IMR-90 (cell line): ENCODE results near the gene NLRC5. TPM values are rescaled to one million over a fixed set of nuclear protein-coding genes. Genes with fewer than 3 reads are reported as not detected.

Experiments
- ATAC-seq: fragments of 200-7000 bp; cut with Tn5 transposase; 2 replicates; pipeline ENCODE4 v1.9.1; 2020; ENCODE audit warnings: low read depth, mild to moderate bottlenecking, moderate library complexity
- BruUV-seq: library from RNA; stranded (reverse); fragments of 400-500 nt; replicated peaks from 2 replicates; lab custom pipeline; 2021; lab: Mats Ljungman, UMichigan
- CTCF ChIA-PET: fragments of 300-600 bp; formaldehyde crosslinking; extraction: SDS; loops from one replicate; lab custom pipeline; 2021; ENCODE audit warnings: antibody characterized with exemption; lab: Yijun Ruan, JAX
- POLR2A ChIA-PET: fragments of 300-600 bp; sonication (Branson Sonifier 250); formaldehyde crosslinking; loops from one replicate; lab custom pipeline; 2022; ENCODE audit warnings: antibody characterized with exemption; ENCODE audit not compliant: unreplicated experiment; lab: Charles Lee
- DNase-seq: peaks from one replicate; pipeline ENCODE4 v3.0.0; 2013
- H2AFZ ChIP-seq: replicated peaks from 2 replicates; pipeline ENCODE3; 2013; ENCODE audit warnings: low read length, mild to moderate bottlenecking; ENCODE audit not compliant: poor library complexity
- H2AK5ac ChIP-seq: 2 replicates; pipeline ENCODE4 v1.6.1; 2013; ENCODE audit warnings: low read depth, low read length, inconsistent platforms
- H2AK9ac ChIP-seq: replicated peaks from 2 replicates; pipeline ENCODE3; 2013; ENCODE audit warnings: mild to moderate bottlenecking, low read depth, low read length, moderate library complexity; ENCODE audit not compliant: poor library complexity
- H2BK120ac ChIP-seq: 2 replicates; pipeline ENCODE4 v1.6.1; 2013; ENCODE audit warnings: low read depth, low read length, inconsistent platforms
- H2BK15ac ChIP-seq: 3 replicates; pipeline ENCODE4 v1.6.1; 2013; ENCODE audit warnings: low read depth, low read length, inconsistent platforms
- H2BK20ac ChIP-seq: 2 replicates; pipeline ENCODE4 v1.6.1; 2013; ENCODE audit warnings: low read depth, mild to moderate bottlenecking, inconsistent platforms, low read length, moderate library complexity
- H2BK5ac ChIP-seq: 2 replicates; pipeline ENCODE4 v1.6.1; 2013; ENCODE audit warnings: mild to moderate bottlenecking, low read depth, low read length, inconsistent platforms; ENCODE audit not compliant: poor library complexity, severe bottlenecking
- H3K14ac ChIP-seq: replicated peaks from 2 replicates; pipeline ENCODE4 v1.6.1; 2013; ENCODE audit warnings: low read depth, low read length, inconsistent platforms
- H3K18ac ChIP-seq: 2 replicates; pipeline ENCODE4 v1.6.1; 2013; ENCODE audit warnings: low read depth, low read length, control low read depth
- H3K23ac ChIP-seq: 2 replicates; pipeline ENCODE4 v1.6.1; 2013; ENCODE audit warnings: low read depth, low read length, inconsistent platforms
- H3K27ac ChIP-seq: 2 replicates; pipeline ENCODE4 v1.5.1; 2013; ENCODE audit warnings: mild to moderate bottlenecking, control low read depth, low read length; ENCODE audit not compliant: insufficient read depth
- H3K27me3 ChIP-seq: 2 replicates; pipeline ENCODE4 v1.6.1; 2013; ENCODE audit warnings: low read length; ENCODE audit not compliant: control insufficient read depth, insufficient read depth
- H3K36me3 ChIP-seq: 2 replicates; pipeline ENCODE4 v1.6.1; 2013; ENCODE audit warnings: low read length, mixed read lengths; ENCODE audit not compliant: control insufficient read depth, insufficient read depth
- H3K4ac ChIP-seq: 2 replicates; pipeline ENCODE4 v1.6.1; 2013; ENCODE audit warnings: low read depth, low read length, inconsistent platforms
- H3K4me1 ChIP-seq: 2 replicates; pipeline ENCODE4 v1.6.1; 2013; ENCODE audit warnings: low read length, mixed read lengths; ENCODE audit not compliant: control insufficient read depth, insufficient read depth
- H3K4me2 ChIP-seq: 2 replicates; pipeline ENCODE4 v1.6.1; 2013; ENCODE audit warnings: low read depth, mild to moderate bottlenecking, control low read depth, low read length, moderate library complexity
- H3K4me3 ChIP-seq: 2 replicates; pipeline ENCODE4 v1.5.1; 2013; ENCODE audit warnings: low read depth, mild to moderate bottlenecking, control low read depth, low read length, moderate library complexity; ENCODE audit not compliant: insufficient read depth
- H3K56ac ChIP-seq: 2 replicates; pipeline ENCODE4 v1.6.1; 2013; ENCODE audit warnings: low read length, inconsistent platforms; ENCODE audit not compliant: insufficient read depth; ENCODE audit errors: extremely low read depth
- H3K79me1 ChIP-seq, 2 experiments: 2 replicates each; pipeline ENCODE4 v1.6.1; 2013; ENCODE audit warnings: low read length in 2 of 2, inconsistent platforms in 1 of 2, low read depth in 1 of 2
- H3K9ac ChIP-seq: 2 replicates; pipeline ENCODE4 v1.6.1; 2013; ENCODE audit warnings: low read depth, low read length, control low read depth
- H3K9me1 ChIP-seq: 2 replicates; pipeline ENCODE4 v1.6.1; 2013; ENCODE audit warnings: low read length, inconsistent platforms; ENCODE audit not compliant: insufficient read depth
- H3K9me3 ChIP-seq: 2 replicates; pipeline ENCODE4 v1.6.1; 2013; ENCODE audit warnings: low read length; ENCODE audit not compliant: control insufficient read depth, insufficient read depth
- H4K20me1 ChIP-seq: 2 replicates; pipeline ENCODE4 v1.6.1; 2013; ENCODE audit warnings: low read length, inconsistent platforms; ENCODE audit not compliant: insufficient read depth
- H4K5ac ChIP-seq: 2 replicates; pipeline ENCODE4 v1.6.1; 2013; ENCODE audit warnings: mild to moderate bottlenecking, low read depth, low read length, control low read depth
- H4K8ac ChIP-seq, 2 experiments: 2 replicates each; pipeline ENCODE4 v1.6.1; 2013; ENCODE audit warnings: low read depth in 2 of 2, low read length in 2 of 2, control low read depth in 1 of 2, inconsistent platforms in 1 of 2
- H4K91ac ChIP-seq: 2 replicates; pipeline ENCODE4 v1.6.1; 2013; ENCODE audit warnings: low read depth, low read length, inconsistent platforms; ENCODE audit not compliant: insufficient read depth
- BHLHE40 ChIP-seq: fragments of 150-350 bp; IDR thresholded peaks from 2 replicates; pipeline ENCODE4 v1.6.1; 2016; ENCODE audit warnings: mild to moderate bottlenecking, low read depth, low read length
- CEBPB ChIP-seq: IDR thresholded peaks from 2 replicates; pipeline ENCODE4 v1.6.1; 2012; ENCODE audit warnings: low read depth, low read length, improper control_type of control experiment
- ELK1 ChIP-seq: fragments of 150-350 bp; IDR thresholded peaks from 2 replicates; pipeline ENCODE4 v1.6.1; 2016; ENCODE audit warnings: low read depth, mild to moderate bottlenecking, low read length, moderate library complexity, borderline replicate concordance
- MAFK ChIP-seq: IDR thresholded peaks from 2 replicates; pipeline ENCODE4 v1.6.1; 2012; ENCODE audit warnings: low read depth, low read length, improper control_type of control experiment
- MAZ ChIP-seq: IDR thresholded peaks from 2 replicates; pipeline ENCODE4 v1.6.1; 2012; ENCODE audit warnings: low read depth, mild to moderate bottlenecking, low read length, improper control_type of control experiment, moderate library complexity, borderline replicate concordance
- dilution Hi-C: fragments of 300-500 bp; cut with HindIII; formaldehyde crosslinking; loops from one replicate; pipeline ENCODE4 v1.14.3; 2018; ENCODE audit warnings: low sequenced_read_pairs; ENCODE audit not compliant: unreplicated experiment
- in situ Hi-C: fragments of 300-500 bp; cut with MboI; formaldehyde crosslinking; loops from 3 replicates; pipeline ENCODE4 v1.14.3; 2019; ENCODE audit warnings: low sequenced_read_pairs, inconsistent platforms, mixed read lengths
- intact Hi-C: fragments of 100-400 bp; cut with micrococcal nuclease; formaldehyde crosslinking; loops from 2 replicates; pipeline ENCODE4 v1.10.0; 2022
- polyA plus RNA-seq, 3 experiments: library from polyadenylated mRNA; depleted of rRNA; stranded (reverse); fragments of >200 nt; gene quantifications; 2 replicates each; pipeline ENCODE4 v1.2.3, GENCODE V29; 2012; ENCODE audit warnings: low replicate concordance in 1 of 3
- total RNA-seq: library from RNA; depleted of rRNA; stranded (reverse); fragments of >200 nt; gene quantifications from 2 replicates; pipeline ENCODE4 v1.2.3, GENCODE V29; 2012

The NLRC5 gene
- total and polyA plus RNA-seq, 2 of the 4 experiments (the other 2 are of a cell fraction), result 9.1 to 14.9 TPM

- H3K4me3 ChIP-seq, result no peak overlapping the region
- no peak overlapping the region for H2AK9ac ChIP-seq
- H3K79me1 ChIP-seq, result no peaks in the 10 kb centered on the region
- intact Hi-C loops, result loop anchor here (5.0 kb wide), 1 partner anchor 166 kb away; the partner anchor contains the start of gene ARL2BP
- no peak overlapping the region for H3K9ac ChIP-seq
- H4K5ac ChIP-seq, result no peak overlapping the region
- no peak overlapping the region for H4K91ac ChIP-seq
- H3K4me2 ChIP-seq, result no peak overlapping the region
- H2BK20ac ChIP-seq, result no peak overlapping the region
- no peaks in the 10 kb centered on the region; the same call in 1 of the 2 replicates for H3K27me3 ChIP-seq
- no peak overlapping the region for H2BK5ac ChIP-seq
- no peak overlapping the region for H3K56ac ChIP-seq
- H4K8ac ChIP-seq, result no peak overlapping the region
- H3K4me1 ChIP-seq, result no peaks in the 10 kb centered on the region
- no peak overlapping the region for H3K23ac ChIP-seq
- H4K20me1 ChIP-seq, result no peaks in the 10 kb centered on the region
- no peak overlapping the region for H3K4ac ChIP-seq
- H2AFZ ChIP-seq, result no peak overlapping the region
- H3K14ac ChIP-seq, result no peak overlapping the region
- no peaks in the 10 kb centered on the region for H3K9me3 ChIP-seq
- dilution Hi-C loops, result no loop called here
- H3K36me3 ChIP-seq, result peaks cover 3% of the 10 kb centered on the region
- no peak overlapping the region for H2BK15ac ChIP-seq
- ChIA-PET POLR2A (no interaction called here), CTCF (no interaction called here)
- H3K9me1 ChIP-seq, result no peaks in the 10 kb centered on the region
- ATAC-seq (no peak), DNase-seq (no peak)
- no peak overlapping the region for H2AK5ac ChIP-seq
- no TSS peak for BruUV-seq
- H3K18ac ChIP-seq, result no peak overlapping the region
- in situ Hi-C loops, result loop anchor here (10.0 kb wide), 2 partner anchors 213 to 333 kb away; no protein-coding TSS in a partner anchor
- no peak overlapping the region for H3K27ac ChIP-seq
- H2BK120ac ChIP-seq, result no peak overlapping the region
- no peak for TF ChIP-seq BHLHE40
- no peak for TF ChIP-seq MAFK
- TF ChIP-seq CEBPB, result no peak
- no peak for TF ChIP-seq ELK1
- no peak for TF ChIP-seq MAZ
Observed at GRCh38 chr16:57081744-57082143, 92.4 kb downstream of the NLRC5 start.
